Spleen (tissue), 11 donors: Measurements from ENCODE around the gene TSPAN18. TPM values are rescaled to one million over a fixed set of nuclear protein-coding genes. Genes with fewer than 3 reads are reported as not detected.

Experiments
- DNase-seq: peaks from one replicate; pipeline ENCODE4 v3.0.0-alpha.2; 2020
- H3K27ac ChIP-seq, 8 donors: fragments of 200-600 bp; sonication (generic) in 7 of 8; 1 replicate in 4 of 8; 2 replicates in 4 of 8; pipeline versions ENCODE4 v1.5.0 to v1.8.0; 2016 to 2021; ENCODE audit warnings: inconsistent platforms in 4 of 8, mild to moderate bottlenecking in 4 of 8, moderate library complexity in 1 of 8
- H3K27me3 ChIP-seq, 7 donors: fragments of 200-600 bp; sonication (generic) in 6 of 7; replicated peaks in 1 of 7; 1 replicate in 4 of 7; 2 replicates in 3 of 7; pipeline versions ENCODE4 v1.5.0 to v1.8.0; 2016 to 2021; ENCODE audit warnings: inconsistent platforms in 3 of 7, mild to moderate bottlenecking in 1 of 7
- H3K36me3 ChIP-seq, 6 donors: fragments of 200-600 bp; sonication (generic) in 5 of 6; 1 replicate in 4 of 6; 2 replicates in 2 of 6; pipeline versions ENCODE4 v1.5.0 to v1.8.0; 2016 to 2021; ENCODE audit warnings: inconsistent platforms in 2 of 6
- H3K4me1 ChIP-seq, 6 donors: fragments of 200-600 bp; sonication (generic) in 5 of 6; 1 replicate in 3 of 6; 2 replicates in 3 of 6; pipeline versions ENCODE4 v1.5.0 to v1.8.0; 2016 to 2021; ENCODE audit warnings: inconsistent platforms in 3 of 6
- H3K4me3 ChIP-seq, 8 donors: fragments of 200-600 bp; sonication (generic) in 7 of 8; 1 replicate in 4 of 8; 2 replicates in 4 of 8; pipeline versions ENCODE4 v1.5.0 to v1.8.0; 2016 to 2021; ENCODE audit warnings: inconsistent platforms in 4 of 8, mild to moderate bottlenecking in 4 of 8, moderate library complexity in 2 of 8
- H3K9me3 ChIP-seq, 8 donors: fragments of 200-600 bp; sonication (generic) in 7 of 8; 1 replicate in 4 of 8; 2 replicates in 4 of 8; pipeline versions ENCODE4 v1.5.0 to v1.8.0; 2016 to 2021; ENCODE audit warnings: inconsistent platforms in 4 of 8
- CTCF ChIP-seq, 11 experiments: fragments of 200-600 bp in 7 of 11; fragments of 450-650 bp in 4 of 11; sonication (generic) in 4 of 11; IDR thresholded peaks in 8 of 11; conservative IDR thresholded peaks in 3 of 11; 1 replicate in 7 of 11; 2 replicates in 4 of 11; pipeline versions ENCODE4 v1.4.0 to v1.8.0; 2016 to 2021; ENCODE audit warnings: antibody characterized with exemption in 11 of 11, inconsistent platforms in 4 of 11, mild to moderate bottlenecking in 1 of 11
- POLR2A ChIP-seq, 3 donors: fragments of 450-650 bp; IDR thresholded peaks; one replicate each; pipeline ENCODE4 v1.5.1; 2017; ENCODE audit warnings: antibody characterized with exemption in 3 of 3, mild to moderate bottlenecking in 1 of 3
- POLR2AphosphoS5 ChIP-seq, 3 donors: sonication (generic); formaldehyde crosslinking; IDR thresholded peaks; one replicate each; pipeline ENCODE4 v1.5.1; 2017; ENCODE audit warnings: antibody characterized with exemption in 3 of 3
- WGBS, 5 donors: extraction: QIAGEN DNeasy Blood & Tissue Kit in 3 of 5; methylation state at CpG; one replicate each; pipeline versions ENCODE4 v1.1.5 to v1.1.7; 2013 to 2018; 5-methylcytosine and 5-hydroxymethylcytosine counted together
- intact Hi-C: fragments of 100-400 bp; cut with DNase I; formaldehyde crosslinking; loops from one replicate; pipeline ENCODE4 v1.15.0; 2023; ENCODE audit warnings: low total_unique reads
- polyA plus RNA-seq, 3 donors: library from polyadenylated mRNA; stranded (reverse); fragments of 200-250 nt; gene quantifications; one replicate each; pipeline ENCODE4 v1.2.1, GENCODE V29; 2013
- total RNA-seq, 7 donors: library from RNA; depleted of rRNA in 3 of 7; stranded (reverse); fragments of >200 nt in 3 of 7; fragmentation: NEBNext Ultra II Directional in 4 of 7; extraction: Animal tissue kit (Norgen Biotek cat#: 25700) in 4 of 7; gene quantifications; one replicate each; pipeline versions ENCODE4 v1.1.0 to v1.2.1, GENCODE V29; 2016 to 2021
- donor health status: healthy with polysubstance abuse.
- donor health status: DM: no; HTN: no; CAD: no; lungs with moderate emphysema.
- donor health status: DM: no; HTN: no; CAD: no.
- donor health status: Bipolar disorder and iron deficiency.
- donor health status: healthy.
- donor health status: DM: no; HTN: no; CAD: no.
- donor health status: DM: yes; HTN: yes; CAD: no.

TSPAN18 gene
- total and polyA plus RNA-seq, 10 donors = 2.1 to 47.5 (median 21.3) TPM

GRCh38 chr11:44763121-44763820, 36.5 kb downstream of the TSPAN18 start:
- peaks cover 0 to 28% (median 10%) of the 10 kb centered on the region in 6 donors for H3K4me1 ChIP-seq
- H3K4me3 ChIP-seq = no peak overlapping the region
- H3K27ac ChIP-seq = no peak overlapping the region
- no peak for DNase-seq
- TF ChIP-seq POLR2A (IDR thresholded peaks at IDR 0.05) = no peak
- no peak for TF ChIP-seq CTCF (IDR thresholded peaks at IDR 0.05 in 8 of 11, conservative IDR thresholded peaks at IDR 0.05 in 3 of 11)
- peaks cover 0 to 15% (median 7%) of the 10 kb centered on the region in 8 donors for H3K9me3 ChIP-seq
- 77 to 83% (median 81%) methylated on average over 5 of the region's 5 CpGs for WGBS, 5 donors
- intact Hi-C loops = no loop called here
- no peaks in the 10 kb centered on the region for H3K27me3 ChIP-seq
- H3K36me3 ChIP-seq = no peaks in the 10 kb centered on the region

GRCh38 chr11:44764583-44764982, 37.8 kb downstream of the TSPAN18 start:
- DNase-seq = no peak
- H3K4me1 ChIP-seq = peaks cover 0 to 28% (median 10%) of the 10 kb centered on the region in 6 donors
- H3K9me3 ChIP-seq = peaks cover 0 to 11% (median 0%) of the 10 kb centered on the region in 8 donors
- H3K27ac ChIP-seq = no peak overlapping the region
- H3K4me3 ChIP-seq = no peak overlapping the region
- 88 to 97% (median 94%) methylated on average over 4 of the region's 4 CpGs for WGBS, 5 donors
- intact Hi-C loops = no loop called here
- H3K27me3 ChIP-seq = no peaks in the 10 kb centered on the region
- TF ChIP-seq CTCF (IDR thresholded peaks at IDR 0.05 in 8 of 11, conservative IDR thresholded peaks at IDR 0.05 in 3 of 11) (no peak), POLR2AphosphoS5 (IDR thresholded peaks at IDR 0.05) (no peak), POLR2A (IDR thresholded peaks at IDR 0.05) (no peak)
- H3K36me3 ChIP-seq = no peaks in the 10 kb centered on the region

GRCh38 chr11:44765026-44765595, 38.3 kb downstream of the TSPAN18 start:
- no peak for DNase-seq
- Histone ChIP-seq H3K9me3 (peaks cover 0 to 11% (median 0%) of the 10 kb centered on the region in 8 donors), H3K27ac (no peak overlapping the region), H3K27me3 (no peaks in the 10 kb centered on the region), H3K36me3 (no peaks in the 10 kb centered on the region), H3K4me3 (no peak overlapping the region), H3K4me1 (peaks cover 0 to 28% (median 10%) of the 10 kb centered on the region in 6 donors)
- intact Hi-C loops = no loop called here
- TF ChIP-seq POLR2AphosphoS5 (IDR thresholded peaks at IDR 0.05) = no peak
- TF ChIP-seq CTCF (IDR thresholded peaks at IDR 0.05 in 8 of 11, conservative IDR thresholded peaks at IDR 0.05 in 3 of 11) = no peak
- TF ChIP-seq POLR2A (IDR thresholded peaks at IDR 0.05) = no peak
- whole genome bisulfite sequencing, 5 donors = 90 to 97% (median 94%) methylated on average over 8 of the region's 8 CpGs

- H3K27ac ChIP-seq = peak overlapping the region in 7 of 8 donors; percentile 46 to 69 (median 57)
- no peak for TF ChIP-seq CTCF (IDR thresholded peaks at IDR 0.05 in 8 of 11, conservative IDR thresholded peaks at IDR 0.05 in 3 of 11)
- no peak for TF ChIP-seq POLR2A (IDR thresholded peaks at IDR 0.05)
- no peak for TF ChIP-seq POLR2AphosphoS5 (IDR thresholded peaks at IDR 0.05)
- DNase-seq = no peak
- intact Hi-C loops = no loop called here
- no peaks in the 10 kb centered on the region for H3K27me3 ChIP-seq
- H3K4me1 ChIP-seq = peaks cover 0 to 27% (median 10%) of the 10 kb centered on the region in 6 donors
- H3K4me3 ChIP-seq = no peak overlapping the region
- no peaks in the 10 kb centered on the region for H3K36me3 ChIP-seq
- 93 to 99% (median 97%) methylated on average over 3 of the region's 3 CpGs for WGBS, 5 donors
- H3K9me3 ChIP-seq = peaks cover 0 to 11% (median 0%) of the 10 kb centered on the region in 8 donors
These were observed 38.9 kb downstream of the TSPAN18 start for GRCh38 chr11:44765676-44766075.
